ENCODE measurements around the gene RCOR1.

GRCh38 chr14:102692334-102692733 lies 99.9 kb downstream of the RCOR1 start:
- TF ChIP-seq POLR2AphosphoS5 (IDR thresholded peaks at IDR 0.05; ENCODE audit: low read depth, low read length) (no peak), RNF2 (IDR thresholded peaks at IDR 0.05; ENCODE audit: borderline replicate concordance, low read depth, low read length, missing control alignments, poor library complexity, severe bottlenecking) (no peak), YY1 (IDR thresholded peaks at IDR 0.05; ENCODE audit: low read depth, low read length) (no peak), CTCF (IDR thresholded peaks at IDR 0.05; ENCODE audit: control extremely low read depth in 1 of 3, insufficient read depth in 1 of 3, low read depth in 1 of 3, low read length in 3 of 3) (no peak), HDAC2 (IDR thresholded peaks at IDR 0.05; ENCODE audit: borderline replicate concordance in 1 of 2, low read depth in 2 of 2, low read length in 2 of 2) (no peak), BRCA1 (IDR thresholded peaks at IDR 0.05; ENCODE audit: low read depth, low read length) (no peak), SIRT6 (IDR thresholded peaks at IDR 0.05; ENCODE audit: low read length) (no peak), USF2 (IDR thresholded peaks at IDR 0.05; ENCODE audit: low read length) (no peak), SAP30 (IDR thresholded peaks at IDR 0.05; ENCODE audit: insufficient read depth, insufficient replicate concordance, low read length) (no peak), TAF1 (IDR thresholded peaks at IDR 0.05; ENCODE audit: low read depth, low read length) (no peak), EZH2 (IDR thresholded peaks at IDR 0.05; ENCODE audit: low read depth, low read length, severe bottlenecking) (no peak), RAD21 (IDR thresholded peaks at IDR 0.05 in 1 of 2, conservative IDR thresholded peaks at IDR 0.05 in 1 of 2; ENCODE audit: low read depth in 2 of 2, low read length in 2 of 2) (no peak)
